Stomach (tissue), 9 donors: ENCODE results near the gene RHCG. TPM values are rescaled to one million over a fixed set of nuclear protein-coding genes. Genes with fewer than 3 reads are reported as not detected.

Experiments used
- DNase-seq, 2 donors: peaks; one replicate each; pipeline versions ENCODE4 v3.0.0 to v3.0.0-alpha.2; 2013 to 2019
- H3K27ac ChIP-seq, 5 donors: fragments of 200-600 bp in 4 of 5; sonication (generic) in 4 of 5; one replicate each; pipeline ENCODE4 v1.5.1; 2013 to 2019; ENCODE audit warnings: mild to moderate bottlenecking in 1 of 5, moderate library complexity in 1 of 5
- H3K27me3 ChIP-seq, 3 donors: fragments of 200-600 bp; sonication (generic); one replicate each; pipeline ENCODE4 v1.5.1; 2017 to 2019; ENCODE audit warnings: mixed run types in 1 of 3
- H3K36me3 ChIP-seq, 4 donors: fragments of 200-600 bp; sonication (generic); 1 replicate in 3 of 4; 2 replicates in 1 of 4; pipeline ENCODE4 v1.5.1; 2016 to 2019
- H3K4me1 ChIP-seq, 4 donors: fragments of 200-600 bp; sonication (generic); one replicate each; pipeline ENCODE4 v1.5.1; 2016 to 2019
- H3K4me3 ChIP-seq, 4 donors: fragments of 200-600 bp; sonication (generic) in 3 of 4; one replicate each; pipeline ENCODE4 v1.5.1; 2016 to 2019; ENCODE audit warnings: mild to moderate bottlenecking in 1 of 4
- H3K9me3 ChIP-seq, 4 donors: fragments of 200-600 bp; sonication (generic); one replicate each; pipeline ENCODE4 v1.5.1; 2016 to 2019
- EP300 ChIP-seq: sonication (generic); formaldehyde crosslinking; IDR thresholded peaks from one replicate; pipeline ENCODE4 v1.6.1; 2017; ENCODE audit warnings: antibody characterized with exemption
- POLR2A ChIP-seq, 4 donors: fragments of 450-650 bp; IDR thresholded peaks; one replicate each; pipeline ENCODE4 v1.6.1; 2016; ENCODE audit warnings: antibody characterized with exemption in 4 of 4, control low read depth in 2 of 4, mild to moderate bottlenecking in 1 of 4, moderate library complexity in 1 of 4
- POLR2AphosphoS5 ChIP-seq, 3 donors: sonication (generic); formaldehyde crosslinking; IDR thresholded peaks; one replicate each; pipeline ENCODE4 v1.6.1; 2016; ENCODE audit warnings: antibody characterized with exemption in 3 of 3
- WGBS, 5 donors: extraction: QIAGEN DNeasy Blood & Tissue Kit in 3 of 5; methylation state at CpG; one replicate each; pipeline versions ENCODE4 v1.1.5 to v1.1.7; 2013 to 2018; 5-methylcytosine and 5-hydroxymethylcytosine counted together
- intact Hi-C: fragments of 100-400 bp; cut with DNase I; formaldehyde crosslinking; loops from one replicate; pipeline ENCODE4 v1.15.1; 2023; ENCODE audit warnings: low total_unique reads
- polyA plus RNA-seq, 3 donors: library from polyadenylated mRNA; stranded (reverse); fragments of 200-250 nt; gene quantifications; one replicate each; pipeline ENCODE4 v1.2.3, GENCODE V29; 2013
- total RNA-seq, 5 donors: library from RNA; depleted of rRNA; stranded (reverse); fragments of >200 nt; gene quantifications; one replicate each; pipeline versions ENCODE4 v1.1.0 to v1.2.3, GENCODE V29; 2014 to 2016
- TF ChIP-seq, protein P1 (sequence below), 7 experiments: fragments of 450-650 bp in 4 of 7; fragments of 200-600 bp in 3 of 7; sonication (generic) in 3 of 7; IDR thresholded peaks; one replicate each; pipeline ENCODE4 v1.5.1; 2016 to 2019; ENCODE audit warnings: antibody characterized with exemption in 7 of 7, control low read depth in 2 of 7, mild to moderate bottlenecking in 1 of 7
- donor health status: healthy with polysubstance abuse.
- donor health status: Bipolar disorder and iron deficiency.
- donor health status: healthy.

Gene RHCG
- total and polyA plus RNA-seq, 8 donors = 0.19 to 1,120 (median 4.4) TPM; not detected in 2

- intact Hi-C loops = no loop called here
- no peaks in the 10 kb centered on the region for H3K9me3 ChIP-seq
- H3K4me3 ChIP-seq = no peak overlapping the region
- no peaks in the 10 kb centered on the region for H3K4me1 ChIP-seq
- no peak for DNase-seq
- no peak overlapping the region for H3K27ac ChIP-seq
- 56 to 72% (median 65%) methylated on average over 8 to 10 of the region's 10 CpGs for WGBS, 5 donors
- no peak for TF ChIP-seq POLR2AphosphoS5 (IDR thresholded peaks at IDR 0.05)
- TF ChIP-seq POLR2A (IDR thresholded peaks at IDR 0.05) = no peak
- TF ChIP-seq, protein P1, sequence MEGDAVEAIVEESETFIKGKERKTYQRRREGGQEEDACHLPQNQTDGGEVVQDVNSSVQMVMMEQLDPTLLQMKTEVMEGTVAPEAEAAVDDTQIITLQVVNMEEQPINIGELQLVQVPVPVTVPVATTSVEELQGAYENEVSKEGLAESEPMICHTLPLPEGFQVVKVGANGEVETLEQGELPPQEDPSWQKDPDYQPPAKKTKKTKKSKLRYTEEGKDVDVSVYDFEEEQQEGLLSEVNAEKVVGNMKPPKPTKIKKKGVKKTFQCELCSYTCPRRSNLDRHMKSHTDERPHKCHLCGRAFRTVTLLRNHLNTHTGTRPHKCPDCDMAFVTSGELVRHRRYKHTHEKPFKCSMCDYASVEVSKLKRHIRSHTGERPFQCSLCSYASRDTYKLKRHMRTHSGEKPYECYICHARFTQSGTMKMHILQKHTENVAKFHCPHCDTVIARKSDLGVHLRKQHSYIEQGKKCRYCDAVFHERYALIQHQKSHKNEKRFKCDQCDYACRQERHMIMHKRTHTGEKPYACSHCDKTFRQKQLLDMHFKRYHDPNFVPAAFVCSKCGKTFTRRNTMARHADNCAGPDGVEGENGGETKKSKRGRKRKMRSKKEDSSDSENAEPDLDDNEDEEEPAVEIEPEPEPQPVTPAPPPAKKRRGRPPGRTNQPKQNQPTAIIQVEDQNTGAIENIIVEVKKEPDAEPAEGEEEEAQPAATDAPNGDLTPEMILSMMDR (IDR thresholded peaks at IDR 0.05) = no peak
- no peak for TF ChIP-seq EP300
- peaks cover 0 to 15% (median 0%) of the 10 kb centered on the region in 3 donors for H3K27me3 ChIP-seq
- no peaks in the 10 kb centered on the region for H3K36me3 ChIP-seq
Measured at GRCh38 chr15:89526601-89527441, 30.4 kb upstream of the RHCG start.

DNA sequence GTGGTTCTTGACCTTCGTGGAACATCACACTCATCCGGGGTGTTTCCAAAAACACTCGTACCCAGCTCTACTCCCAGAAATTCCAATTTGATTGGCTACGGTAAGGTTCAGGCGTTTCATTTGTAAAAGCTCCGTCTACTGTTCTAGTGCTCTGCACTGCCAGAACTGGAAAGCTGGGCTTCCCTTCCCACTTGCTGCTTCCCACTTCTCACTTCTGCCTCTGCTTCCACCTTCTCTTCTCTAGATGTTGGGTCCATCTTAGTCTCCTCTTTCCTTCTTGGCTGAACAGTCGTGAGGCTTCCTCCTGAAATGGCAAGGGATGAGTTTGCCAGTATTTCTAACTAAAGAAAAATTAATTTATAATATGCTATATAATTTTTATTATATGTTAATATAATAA is 29.8 kb upstream of the RHCG start:
- no peak for DNase-seq
- no peak overlapping the region for H3K4me3 ChIP-seq
- peaks cover 0 to 2% (median 0%) of the 10 kb centered on the region in 4 donors for H3K9me3 ChIP-seq
- TF ChIP-seq, protein P1 (IDR thresholded peaks at IDR 0.05) = no peak
- TF ChIP-seq EP300 = no peak
- TF ChIP-seq POLR2A (IDR thresholded peaks at IDR 0.05) = no peak
- no peak for TF ChIP-seq POLR2AphosphoS5 (IDR thresholded peaks at IDR 0.05)
- H3K36me3 ChIP-seq = no peaks in the 10 kb centered on the region
- 86 to 93% (median 89%) methylated on average over 7 of the region's 7 CpGs for WGBS, 5 donors
- no peak overlapping the region for H3K27ac ChIP-seq
- H3K27me3 ChIP-seq = peaks cover 0 to 15% (median 0%) of the 10 kb centered on the region in 3 donors
- no peaks in the 10 kb centered on the region for H3K4me1 ChIP-seq
- intact Hi-C loops = no loop called here

- TF ChIP-seq POLR2A (IDR thresholded peaks at IDR 0.05) (no peak), EP300 (no peak), POLR2AphosphoS5 (IDR thresholded peaks at IDR 0.05) (no peak)
- TF ChIP-seq, protein P1 (IDR thresholded peaks at IDR 0.05) = no peak
- Histone ChIP-seq H3K27ac (no peak overlapping the region), H3K4me1 (no peaks in the 10 kb centered on the region), H3K36me3 (no peaks in the 10 kb centered on the region), H3K9me3 (peaks cover 0 to 11% (median 2%) of the 10 kb centered on the region in 4 donors), H3K4me3 (no peak overlapping the region), H3K27me3 (peaks cover 0 to 15% (median 0%) of the 10 kb centered on the region in 3 donors)
- no peak for DNase-seq
- WGBS, 5 donors = 52 to 70% (median 62%) methylated on average over 1 of the region's 1 CpG
- intact Hi-C loops = no loop called here
Measured at GRCh38 chr15:89524184-89524583, 27.8 kb upstream of the RHCG start.

- H3K27ac ChIP-seq = no peak overlapping the region
- WGBS, 5 donors = 43 to 64% (median 56%) methylated on average over 2 of the region's 2 CpGs
Measured at GRCh38 chr15:89523101-89523500, 26.7 kb upstream of the RHCG start.

More at GRCh38 chr15:89523101-89523500, 26.7 kb upstream of the RHCG start:
- no peaks in the 10 kb centered on the region for H3K4me1 ChIP-seq
- H3K9me3 ChIP-seq = peaks cover 0 to 19% (median 5%) of the 10 kb centered on the region in 4 donors
- peaks cover 0 to 15% (median 0%) of the 10 kb centered on the region in 3 donors for H3K27me3 ChIP-seq
- intact Hi-C loops = no loop called here
- TF ChIP-seq POLR2A (IDR thresholded peaks at IDR 0.05) = no peak
- TF ChIP-seq EP300 = no peak
- TF ChIP-seq, protein P1 (IDR thresholded peaks at IDR 0.05) = no peak
- DNase-seq = no peak
- H3K36me3 ChIP-seq = no peaks in the 10 kb centered on the region
- H3K4me3 ChIP-seq = no peak overlapping the region
